Trophoblast cell (in vitro differentiated cells and primary cell): ENCODE measurements around the gene RSPO4.
"Not testable (repeated sequence)": the region's sequence is repeated elsewhere in the genome, so short reads cannot be mapped to it uniquely, and the experiment has no call there.

Source experiments
- DNase-seq, 2 donors: peaks; one replicate each; pipeline ENCODE4 v3.0.0-alpha.2; 2016
- H2AFZ ChIP-seq: 2 replicates; pipeline ENCODE4 v1.6.1; 2013; ENCODE audit warnings: low read length, moderate library complexity, mild to moderate bottlenecking; ENCODE audit not compliant: insufficient read depth, poor library complexity
- H2AK5ac ChIP-seq: 2 replicates; pipeline ENCODE4 v1.6.1; 2013; ENCODE audit warnings: mild to moderate bottlenecking, low read length
- H2BK120ac ChIP-seq: 2 replicates; pipeline ENCODE4 v1.6.1; 2013; ENCODE audit warnings: low read length, mild to moderate bottlenecking, moderate library complexity; ENCODE audit not compliant: insufficient read depth, poor library complexity
- H2BK12ac ChIP-seq: 2 replicates; pipeline ENCODE4 v1.6.1; 2013; ENCODE audit warnings: mild to moderate bottlenecking, low read length, moderate library complexity
- H2BK5ac ChIP-seq: 2 replicates; pipeline ENCODE4 v1.6.1; 2013; ENCODE audit warnings: low read length, low read depth, moderate library complexity, mild to moderate bottlenecking; ENCODE audit not compliant: poor library complexity
- H3K14ac ChIP-seq: 2 replicates; pipeline ENCODE4 v1.6.1; 2013; ENCODE audit warnings: mild to moderate bottlenecking, low read length
- H3K18ac ChIP-seq: 2 replicates; pipeline ENCODE4 v1.6.1; 2013; ENCODE audit warnings: mild to moderate bottlenecking, low read length
- H3K23ac ChIP-seq: 2 replicates; pipeline ENCODE4 v1.6.1; 2013; ENCODE audit warnings: low read length
- H3K27ac ChIP-seq: 2 replicates; pipeline ENCODE4 v1.5.1; 2013; ENCODE audit warnings: low read depth, mild to moderate bottlenecking, inconsistent platforms, low read length, moderate library complexity
- H3K27me3 ChIP-seq: 2 replicates; pipeline ENCODE4 v1.6.1; 2013; ENCODE audit warnings: inconsistent platforms, mild to moderate bottlenecking, low read length, moderate library complexity; ENCODE audit not compliant: insufficient read depth
- H3K36me3 ChIP-seq, 2 experiments: 1 replicate in 1 of 2; 2 replicates in 1 of 2; pipeline ENCODE4 v1.6.1; 2013; ENCODE audit warnings: low read length in 2 of 2, mild to moderate bottlenecking in 2 of 2, moderate library complexity in 1 of 2; ENCODE audit not compliant: insufficient read depth in 2 of 2, control insufficient read depth in 1 of 2
- H3K4ac ChIP-seq: 2 replicates; pipeline ENCODE4 v1.6.1; 2013; ENCODE audit warnings: low read depth, mild to moderate bottlenecking, low read length, moderate library complexity
- H3K4me1 ChIP-seq, 2 experiments: 1 replicate in 1 of 2; 2 replicates in 1 of 2; pipeline ENCODE4 v1.6.1; 2013; ENCODE audit warnings: low read length in 2 of 2, mild to moderate bottlenecking in 2 of 2, moderate library complexity in 1 of 2; ENCODE audit not compliant: insufficient read depth in 2 of 2, control insufficient read depth in 1 of 2
- H3K4me2 ChIP-seq: 2 replicates; pipeline ENCODE4 v1.6.1; 2013; ENCODE audit warnings: inconsistent platforms, mild to moderate bottlenecking, low read length, moderate library complexity
- H3K4me3 ChIP-seq: 2 replicates; pipeline ENCODE4 v1.5.1; 2013; ENCODE audit warnings: mild to moderate bottlenecking, low read depth, low read length, inconsistent platforms
- H3K79me1 ChIP-seq: one replicate; pipeline ENCODE4 v1.6.1; 2013; ENCODE audit warnings: low read length
- H3K79me2 ChIP-seq: 2 replicates; pipeline ENCODE4 v1.6.1; 2013; ENCODE audit warnings: low read length, mild to moderate bottlenecking; ENCODE audit not compliant: control insufficient read depth, insufficient read depth, poor library complexity
- H3K9ac ChIP-seq: 2 replicates; pipeline ENCODE4 v1.6.1; 2013; ENCODE audit warnings: mild to moderate bottlenecking, low read length
- H3K9me3 ChIP-seq: 2 replicates; pipeline ENCODE4 v1.6.1; 2013; ENCODE audit warnings: low read depth, mild to moderate bottlenecking, control low read depth, inconsistent platforms, low read length; ENCODE audit not compliant: insufficient read depth
- H4K12ac ChIP-seq: 2 replicates; pipeline ENCODE4 v1.6.1; 2013; ENCODE audit warnings: low read depth, mild to moderate bottlenecking, low read length, moderate library complexity
- H4K8ac ChIP-seq: 2 replicates; pipeline ENCODE4 v1.6.1; 2013; ENCODE audit warnings: low read depth, mild to moderate bottlenecking, low read length, moderate library complexity
- H4K91ac ChIP-seq: one replicate; pipeline ENCODE4 v1.6.1; 2013; ENCODE audit warnings: low read depth, mild to moderate bottlenecking, low read length, moderate library complexity
- WGBS: extraction: QIAGEN DNeasy Blood & Tissue Kit; methylation state at CpG from one replicate; pipeline ENCODE4 v1.1.7; 2013; ENCODE audit warnings: missing lambda C conversion rate; ENCODE audit not compliant: insufficient read length, insufficient coverage; ENCODE audit errors: extremely low coverage; 5-methylcytosine and 5-hydroxymethylcytosine counted together

The RSPO4 gene

GRCh38 chr20:1033751-1034414 is 31.8 kb upstream of the RSPO4 start:
- Histone ChIP-seq H3K27me3 (no peaks in the 10 kb centered on the region), H3K14ac (no peak overlapping the region), H2BK12ac (no peak overlapping the region), H3K27ac (no peak overlapping the region), H3K9ac (no peak overlapping the region), H3K9me3 (no peaks in the 10 kb centered on the region), H4K8ac (no peak overlapping the region), H4K91ac (no peak overlapping the region), H4K12ac (no peak overlapping the region), H3K79me1 (no peaks in the 10 kb centered on the region), H3K23ac (no peak overlapping the region), H2AFZ (no peak overlapping the region), H2AK5ac (no peak overlapping the region), H2BK5ac (no peak overlapping the region), H2BK120ac (no peak overlapping the region), H3K18ac (no peak overlapping the region), H3K4me2 (no peak overlapping the region), H3K4me1 (no peaks in the 10 kb centered on the region), H3K4ac (no peak overlapping the region), H3K79me2 (no peaks in the 10 kb centered on the region), H3K4me3 (no peak overlapping the region), H3K36me3 (no peaks in the 10 kb centered on the region)
- WGBS = no CpG with 5 or more reads among the region's 6 CpGs
- peak in 1 of 2 donors; percentile 2 for DNase-seq

- no peak overlapping the region for H3K4me3 ChIP-seq
- no CpG with 5 or more reads among the region's 7 CpGs for WGBS
- no peak overlapping the region for H3K4ac ChIP-seq
Measured at GRCh38 chr20:1029980-1030379, 27.9 kb upstream of the RSPO4 start.

GRCh38 chr20:1026214-1026613 is 24.1 kb upstream of the RSPO4 start:
- not testable (repeated sequence) for H3K27ac ChIP-seq, H3K9me3 ChIP-seq, H4K12ac ChIP-seq, H2BK120ac ChIP-seq, H2AK5ac ChIP-seq, H3K27me3 ChIP-seq, H3K4me2 ChIP-seq, H4K91ac ChIP-seq, H3K36me3 ChIP-seq, H3K4ac ChIP-seq, H4K8ac ChIP-seq, H3K79me2 ChIP-seq, H2AFZ ChIP-seq, H3K14ac ChIP-seq, H3K79me1 ChIP-seq, H3K23ac ChIP-seq, H3K18ac ChIP-seq, H3K4me3 ChIP-seq, H3K9ac ChIP-seq, H2BK5ac ChIP-seq, H3K4me1 ChIP-seq, H2BK12ac ChIP-seq, DNase-seq
- no CpG with 5 or more reads among the region's 2 CpGs for WGBS

More at GRCh38 chr20:1029980-1030379, 27.9 kb upstream of the RSPO4 start:
- no peak overlapping the region for H3K27ac ChIP-seq
- H2BK12ac ChIP-seq = no peak overlapping the region
- no peak overlapping the region for H3K9ac ChIP-seq
- H3K18ac ChIP-seq = no peak overlapping the region
- no peak for DNase-seq
- no peak overlapping the region for H2BK120ac ChIP-seq
- H3K23ac ChIP-seq = no peak overlapping the region
- H3K36me3 ChIP-seq = no peaks in the 10 kb centered on the region
- no peak overlapping the region for H3K4me2 ChIP-seq
- H3K9me3 ChIP-seq = no peaks in the 10 kb centered on the region
- H3K27me3 ChIP-seq = no peaks in the 10 kb centered on the region
- H4K91ac ChIP-seq = no peak overlapping the region
- no peak overlapping the region for H2BK5ac ChIP-seq
- no peaks in the 10 kb centered on the region for H3K79me2 ChIP-seq
- no peak overlapping the region for H3K14ac ChIP-seq
- no peaks in the 10 kb centered on the region for H3K4me1 ChIP-seq
- no peak overlapping the region for H4K12ac ChIP-seq
- H4K8ac ChIP-seq = no peak overlapping the region
- no peaks in the 10 kb centered on the region for H3K79me1 ChIP-seq
- H2AK5ac ChIP-seq = no peak overlapping the region
- no peak overlapping the region for H2AFZ ChIP-seq

DNA sequence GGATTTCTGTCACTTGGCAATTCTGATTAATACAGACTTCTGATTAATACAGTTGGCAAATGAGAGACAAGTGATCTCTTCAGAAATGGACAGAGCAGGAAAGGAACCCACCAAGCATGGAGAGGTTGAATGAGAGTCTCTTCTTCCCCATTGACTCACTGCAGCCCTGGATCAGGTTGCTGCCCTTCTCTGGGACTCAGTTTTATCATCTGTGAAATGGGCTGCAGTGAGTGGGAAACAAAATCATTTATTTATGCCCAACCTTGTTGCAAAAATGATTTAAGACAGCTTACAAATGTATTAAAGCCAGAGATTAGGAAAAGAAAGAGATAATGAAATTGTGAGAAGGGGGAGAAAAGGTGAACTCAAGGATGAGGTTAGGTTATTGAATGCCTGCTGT is 20.8 kb upstream of the RSPO4 start:
- H4K8ac ChIP-seq = no peak overlapping the region
- no peaks in the 10 kb centered on the region for H3K27me3 ChIP-seq
- H3K18ac ChIP-seq = no peak overlapping the region
- DNase-seq = no peak
- H2AFZ ChIP-seq = no peak overlapping the region
- no peak overlapping the region for H3K23ac ChIP-seq
- no peak overlapping the region for H3K4me3 ChIP-seq
- no peak overlapping the region for H3K4ac ChIP-seq
- no peaks in the 10 kb centered on the region for H3K4me1 ChIP-seq
- no peaks in the 10 kb centered on the region for H3K79me2 ChIP-seq
- no peak overlapping the region for H4K12ac ChIP-seq
- H2BK120ac ChIP-seq = no peak overlapping the region
- no peak overlapping the region for H3K9ac ChIP-seq
- no peak overlapping the region for H4K91ac ChIP-seq
- no peak overlapping the region for H3K27ac ChIP-seq
- H3K36me3 ChIP-seq = no peaks in the 10 kb centered on the region
- H3K4me2 ChIP-seq = no peak overlapping the region
- no peaks in the 10 kb centered on the region for H3K79me1 ChIP-seq
- H2AK5ac ChIP-seq = no peak overlapping the region
- no peaks in the 10 kb centered on the region for H3K9me3 ChIP-seq
- H2BK12ac ChIP-seq = no peak overlapping the region
- H2BK5ac ChIP-seq = no peak overlapping the region
- no peak overlapping the region for H3K14ac ChIP-seq
